ENCODE data around the gene ZFAND6. TPM values are rescaled to one million over a fixed set of nuclear protein-coding genes. Genes with fewer than 3 reads are reported as not detected.
A peak's percentile ranks its signal among the peaks of the same experiment; 100 is the strongest.

Gene ZFAND6
- total RNA-seq, 1 donor from 2014 or later, result 86.7 TPM

DNA sequence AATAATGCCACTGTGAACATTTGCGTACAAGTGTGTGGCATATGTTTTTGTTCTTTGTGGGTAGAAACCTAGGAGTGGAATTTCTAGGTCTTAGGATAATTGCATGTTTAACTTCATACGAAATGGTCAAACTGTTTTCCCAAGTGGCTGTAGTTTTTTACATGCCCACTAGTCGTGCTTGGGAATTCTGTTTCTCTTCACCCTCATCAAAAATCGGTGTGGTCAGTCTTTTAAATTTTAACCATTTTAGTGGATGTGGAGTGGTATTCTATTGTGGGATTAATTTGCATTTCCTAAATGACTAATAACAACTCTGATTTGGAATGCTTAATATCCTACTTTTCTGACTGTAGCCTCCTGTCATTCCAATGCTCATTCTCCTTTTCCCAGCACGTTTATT lies 27.6 kb downstream of the ZFAND6 start:
- TF ChIP-seq, protein P1, sequence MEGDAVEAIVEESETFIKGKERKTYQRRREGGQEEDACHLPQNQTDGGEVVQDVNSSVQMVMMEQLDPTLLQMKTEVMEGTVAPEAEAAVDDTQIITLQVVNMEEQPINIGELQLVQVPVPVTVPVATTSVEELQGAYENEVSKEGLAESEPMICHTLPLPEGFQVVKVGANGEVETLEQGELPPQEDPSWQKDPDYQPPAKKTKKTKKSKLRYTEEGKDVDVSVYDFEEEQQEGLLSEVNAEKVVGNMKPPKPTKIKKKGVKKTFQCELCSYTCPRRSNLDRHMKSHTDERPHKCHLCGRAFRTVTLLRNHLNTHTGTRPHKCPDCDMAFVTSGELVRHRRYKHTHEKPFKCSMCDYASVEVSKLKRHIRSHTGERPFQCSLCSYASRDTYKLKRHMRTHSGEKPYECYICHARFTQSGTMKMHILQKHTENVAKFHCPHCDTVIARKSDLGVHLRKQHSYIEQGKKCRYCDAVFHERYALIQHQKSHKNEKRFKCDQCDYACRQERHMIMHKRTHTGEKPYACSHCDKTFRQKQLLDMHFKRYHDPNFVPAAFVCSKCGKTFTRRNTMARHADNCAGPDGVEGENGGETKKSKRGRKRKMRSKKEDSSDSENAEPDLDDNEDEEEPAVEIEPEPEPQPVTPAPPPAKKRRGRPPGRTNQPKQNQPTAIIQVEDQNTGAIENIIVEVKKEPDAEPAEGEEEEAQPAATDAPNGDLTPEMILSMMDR (conservative IDR thresholded peaks at IDR 0.05; ENCODE audit: low read depth, low read length), result peak; percentile 51
- no peak overlapping the region for H3K4me3 ChIP-seq (ENCODE audit: low read depth, low read length)
- DNase-seq (ENCODE audit: low read depth), result no peak

DNA sequence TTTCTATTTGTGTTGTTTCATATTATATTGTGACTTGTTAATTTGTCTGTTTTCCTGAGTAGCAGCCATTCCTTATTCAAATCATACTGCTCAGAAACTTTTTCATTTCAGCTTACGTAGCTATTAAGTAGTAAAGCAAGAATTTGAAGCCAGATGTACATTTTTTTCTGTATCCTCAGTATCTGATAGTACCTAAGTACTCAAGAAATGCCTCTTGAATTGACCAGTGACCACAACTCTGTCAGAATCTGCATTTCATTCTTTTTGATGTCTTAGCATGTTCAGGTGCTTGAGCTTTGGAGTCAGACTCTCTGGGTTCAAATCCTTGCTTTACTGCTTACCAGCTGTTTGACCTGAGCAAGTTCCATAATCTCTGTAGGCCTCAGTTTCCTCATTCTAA lies 30.6 kb downstream of the ZFAND6 start:
- H3K4me3 ChIP-seq (ENCODE audit: low read depth, low read length), result no peak overlapping the region
- TF ChIP-seq, protein P1 (conservative IDR thresholded peaks at IDR 0.05; ENCODE audit: low read depth, low read length), result no peak
- DNase-seq (ENCODE audit: low read depth), result no peak

DNA sequence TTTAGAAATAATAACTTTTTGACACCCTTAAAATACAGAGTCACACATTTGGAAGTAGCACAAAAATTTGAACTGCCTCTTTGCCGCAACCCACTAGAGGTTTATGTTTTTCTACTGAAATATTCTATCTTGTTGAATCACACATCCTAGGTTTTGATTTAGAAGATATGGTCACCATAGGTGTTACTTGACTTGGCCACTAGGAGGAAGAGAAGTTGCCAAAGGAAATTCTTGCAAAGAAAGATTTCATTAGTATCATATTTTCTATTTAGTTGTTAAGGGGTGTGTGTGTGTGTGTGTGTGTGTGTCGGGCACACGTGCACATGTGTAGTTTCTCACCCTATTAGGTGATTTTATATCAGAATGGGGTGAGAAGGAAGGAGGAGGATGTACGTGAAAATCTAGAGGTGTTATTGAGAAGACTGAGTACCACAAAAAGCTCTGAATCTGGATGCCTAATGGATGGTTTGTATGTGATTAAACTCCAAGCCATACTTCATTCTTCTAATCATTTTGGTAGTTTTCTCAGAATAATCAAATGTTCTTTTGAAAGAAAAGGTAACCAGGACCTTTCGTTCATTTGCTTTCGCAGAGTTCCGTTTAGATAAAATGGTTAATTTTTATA lies 31.5 kb downstream of the ZFAND6 start:
- no peak overlapping the region for H3K4me3 ChIP-seq (ENCODE audit: low read depth, low read length)
- DNase-seq (ENCODE audit: low read depth), result no peak
- TF ChIP-seq, protein P1 (conservative IDR thresholded peaks at IDR 0.05; ENCODE audit: low read depth, low read length), result peak; percentile 55

DNA sequence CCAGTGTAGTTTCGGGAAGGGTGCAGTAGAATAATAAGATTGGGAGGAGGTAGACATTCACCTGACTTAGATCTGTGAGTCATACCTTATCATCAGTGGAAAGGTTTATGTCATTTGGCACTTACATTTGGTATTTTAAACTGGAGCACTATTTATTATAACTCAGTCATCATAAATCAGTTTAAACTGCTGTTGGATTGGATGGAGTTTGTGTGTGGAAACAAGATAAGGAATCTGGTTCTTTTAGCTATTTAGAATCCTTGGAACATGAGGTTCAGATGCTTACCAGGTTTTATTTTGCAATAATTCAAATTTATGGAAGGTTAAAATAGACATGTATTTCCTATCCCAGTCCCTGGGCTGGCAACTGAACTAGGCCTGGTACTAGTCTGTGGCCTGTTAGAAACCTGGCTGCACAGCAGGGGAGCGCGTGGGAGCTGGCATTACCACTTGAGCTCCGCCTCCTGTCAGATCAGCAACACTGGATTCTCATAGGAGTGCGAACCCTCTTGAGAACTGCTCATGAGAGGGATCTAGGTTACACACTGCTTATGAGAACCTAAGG lies 34.5 kb downstream of the ZFAND6 start:
- TF ChIP-seq, protein P1 (conservative IDR thresholded peaks at IDR 0.05; ENCODE audit: low read depth, low read length), result no peak
- no peak overlapping the region for H3K4me3 ChIP-seq (ENCODE audit: low read depth, low read length)
- no peak for DNase-seq (ENCODE audit: low read depth)

DNA sequence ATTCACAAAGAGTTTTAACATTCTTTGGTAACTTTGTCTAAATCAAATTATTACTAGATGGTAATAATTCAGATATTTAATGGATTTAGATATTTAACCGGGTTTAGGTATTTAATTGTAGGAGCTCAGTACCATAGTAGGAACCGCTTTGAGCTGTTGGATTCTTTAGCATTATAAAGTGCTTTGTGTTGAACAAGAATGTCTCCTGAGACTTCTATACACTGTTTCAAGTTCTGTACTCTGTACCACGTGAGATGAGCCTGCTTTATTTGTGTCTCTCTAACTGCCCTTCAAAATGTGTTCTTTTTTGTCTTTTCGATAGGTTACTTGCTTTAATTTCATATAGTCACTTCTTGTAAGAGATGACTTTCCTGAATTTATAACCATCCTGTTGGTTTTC lies 36.0 kb downstream of the ZFAND6 start:
- TF ChIP-seq, protein P1 (conservative IDR thresholded peaks at IDR 0.05; ENCODE audit: low read depth, low read length), result no peak
- DNase-seq (ENCODE audit: low read depth), result no peak
- no peak overlapping the region for H3K4me3 ChIP-seq (ENCODE audit: low read depth, low read length)

DNA sequence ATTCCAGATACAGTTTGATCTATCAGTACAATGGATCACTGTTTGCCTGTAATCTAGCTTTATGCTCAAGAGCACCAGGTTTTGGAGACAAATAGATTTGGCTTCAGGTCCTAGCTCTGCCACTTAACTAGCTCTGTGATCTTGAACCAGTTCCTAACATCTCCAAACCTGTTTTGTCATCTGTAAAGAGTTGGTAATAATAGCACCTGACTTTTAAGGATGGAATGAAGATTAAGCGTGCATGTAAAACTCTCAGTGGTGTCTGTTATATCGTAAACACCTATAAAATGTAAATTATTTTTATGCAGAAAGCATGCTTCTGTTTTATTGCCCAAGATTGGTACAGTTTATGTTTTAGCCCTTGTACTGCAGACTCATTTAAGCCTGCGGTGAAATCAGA lies 36.5 kb downstream of the ZFAND6 start:
- no peak for DNase-seq (ENCODE audit: low read depth)
- TF ChIP-seq, protein P1 (conservative IDR thresholded peaks at IDR 0.05; ENCODE audit: low read depth, low read length), result no peak
- no peak overlapping the region for H3K4me3 ChIP-seq (ENCODE audit: low read depth, low read length)

DNA sequence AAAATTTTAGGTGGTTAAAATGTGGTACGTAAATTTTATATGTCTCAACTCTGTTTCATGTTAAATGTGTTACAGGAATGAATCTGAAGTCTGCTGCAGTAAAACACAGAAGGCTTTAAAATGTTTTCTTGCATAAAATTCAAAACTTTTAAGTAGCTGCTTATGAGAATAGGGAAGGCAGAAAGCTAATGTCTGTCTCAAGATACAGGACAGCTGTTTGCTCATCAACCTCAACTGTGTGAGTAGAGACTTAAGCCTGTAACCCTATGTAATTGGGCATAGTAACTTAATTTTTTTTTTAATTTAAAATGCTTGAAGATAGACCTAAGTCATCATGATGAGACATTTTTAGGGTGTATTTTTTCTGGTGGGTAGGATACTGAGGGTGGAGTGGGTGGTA lies 38.9 kb downstream of the ZFAND6 start:
- H3K4me3 ChIP-seq (ENCODE audit: low read depth, low read length), result no peak overlapping the region
- TF ChIP-seq, protein P1 (conservative IDR thresholded peaks at IDR 0.05; ENCODE audit: low read depth, low read length), result no peak
- no peak for DNase-seq (ENCODE audit: low read depth)

Data from epithelial cell of proximal tubule (primary cell).